KMS-11 (cell line): ENCODE measurements around the gene LAG3.

Source experiments
- H2AFZ ChIP-seq: fragments of 200-600 bp; sonication (generic); 2 replicates; pipeline ENCODE4 v1.6.1; 2016; ENCODE audit warnings: antibody characterized with exemption, mixed run types, low read depth
- H3K27ac ChIP-seq: fragments of 200-600 bp; sonication (generic); 2 replicates; pipeline ENCODE4 v1.6.1; 2016; ENCODE audit warnings: mild to moderate bottlenecking, mixed run types
- H3K27me3 ChIP-seq: fragments of 200-600 bp; sonication (generic); 2 replicates; pipeline ENCODE4 v1.6.1; 2017; ENCODE audit warnings: mild to moderate bottlenecking, low read depth, mixed run types, moderate library complexity; ENCODE audit not compliant: insufficient read depth
- H3K36me3 ChIP-seq: fragments of 200-600 bp; sonication (generic); 2 replicates; pipeline ENCODE4 v1.6.1; 2017; ENCODE audit warnings: mild to moderate bottlenecking, mixed run types; ENCODE audit not compliant: insufficient read depth
- H3K4me1 ChIP-seq: fragments of 200-600 bp; sonication (generic); 2 replicates; pipeline ENCODE4 v1.6.1; 2016; ENCODE audit warnings: mild to moderate bottlenecking, low read depth, mixed run types; ENCODE audit not compliant: poor library complexity, severe bottlenecking
- H3K4me2 ChIP-seq: fragments of 200-600 bp; sonication (generic); 2 replicates; pipeline ENCODE4 v1.7.0; 2016; ENCODE audit warnings: mild to moderate bottlenecking, mixed run types
- H3K4me3 ChIP-seq: fragments of 200-600 bp; sonication (generic); IDR thresholded peaks from 2 replicates; pipeline ENCODE4 v1.6.1; 2017; ENCODE audit warnings: low read depth, low read length, mixed read lengths; ENCODE audit not compliant: insufficient read depth
- H3K79me2 ChIP-seq: fragments of 200-600 bp; sonication (generic); 2 replicates; pipeline ENCODE4 v1.6.1; 2016; ENCODE audit warnings: low read depth, mixed run types; ENCODE audit not compliant: insufficient read depth
- H3K9ac ChIP-seq: fragments of 200-600 bp; sonication (generic); 2 replicates; pipeline ENCODE4 v1.6.1; 2016; ENCODE audit warnings: mild to moderate bottlenecking, mixed run types
- H4K20me1 ChIP-seq: fragments of 200-600 bp; sonication (generic); 2 replicates; pipeline ENCODE4 v1.6.1; 2016; ENCODE audit warnings: mild to moderate bottlenecking, mixed run types; ENCODE audit not compliant: insufficient read depth
- CTCF ChIP-seq: fragments of 200-600 bp; sonication (generic); conservative IDR thresholded peaks from 2 replicates; pipeline ENCODE4 v1.6.1; 2017; ENCODE audit warnings: low read depth, mild to moderate bottlenecking, antibody characterized with exemption, low read length, moderate library complexity, mixed read lengths

The LAG3 gene

GRCh38 chr12:6763380-6763779, 8.9 kb upstream of the LAG3 start:
- Histone ChIP-seq H2AFZ (no peak overlapping the region; the same call in 1 of the 2 replicates), H3K4me2 (no peak overlapping the region), H3K4me3 (no peak overlapping the region), H3K27me3 (peaks cover 10% of the 10 kb centered on the region; the same call in 1 of the 2 replicates), H3K36me3 (no peaks in the 10 kb centered on the region), H3K27ac (no peak overlapping the region), H3K79me2 (no peaks in the 10 kb centered on the region), H4K20me1 (no peaks in the 10 kb centered on the region), H3K9ac (no peak overlapping the region), H3K4me1 (peaks cover 27% of the 10 kb centered on the region)
- no peak for TF ChIP-seq CTCF

GRCh38 chr12:6764011-6764828, 8.1 kb upstream of the LAG3 start:
- no peaks in the 10 kb centered on the region for H4K20me1 ChIP-seq
- H3K27me3 ChIP-seq = peaks cover 10% of the 10 kb centered on the region; the same call in 1 of the 2 replicates
- no peaks in the 10 kb centered on the region for H3K79me2 ChIP-seq
- TF ChIP-seq CTCF = no peak
- no peak overlapping the region for H3K27ac ChIP-seq
- no peak overlapping the region for H3K9ac ChIP-seq
- peak overlapping the region; percentile 52 for H2AFZ ChIP-seq
- H3K4me3 ChIP-seq = no peak overlapping the region
- H3K4me1 ChIP-seq = peaks cover 27% of the 10 kb centered on the region
- peak overlapping the region; percentile 59; the same call in 1 of the 2 replicates for H3K4me2 ChIP-seq
- H3K36me3 ChIP-seq = no peaks in the 10 kb centered on the region

DNA sequence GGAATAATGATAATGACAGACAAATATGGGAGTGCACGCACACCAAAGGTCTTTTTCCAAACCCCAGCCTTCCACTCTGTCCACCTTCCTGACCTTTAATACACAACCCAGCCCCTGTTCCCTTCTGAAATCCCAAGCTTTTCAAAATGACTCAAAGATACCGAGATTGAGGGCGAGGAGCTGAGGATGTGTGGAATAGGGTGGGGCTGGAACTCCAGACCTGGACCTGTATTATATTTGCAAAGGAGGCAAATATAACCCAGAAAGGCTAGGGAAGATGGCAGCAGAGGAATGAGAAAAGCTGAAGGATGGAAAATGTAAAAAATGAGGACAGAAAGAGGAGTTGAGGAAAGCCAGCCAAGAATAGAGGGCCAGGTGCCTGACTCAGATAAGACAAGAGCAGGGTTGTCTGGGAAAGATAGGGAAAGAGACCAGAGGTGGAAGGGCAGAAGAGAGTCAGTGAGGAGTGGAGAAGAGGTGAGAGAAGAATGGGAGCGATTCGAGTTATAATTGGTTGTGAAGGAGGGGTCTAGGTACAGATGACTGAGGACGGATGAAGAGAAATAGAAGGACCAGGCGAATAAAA, 7.2 kb upstream of the LAG3 start:
- H3K36me3 ChIP-seq = no peaks in the 10 kb centered on the region
- H3K4me2 ChIP-seq = peak overlapping the region; percentile 59; the same call in 1 of the 2 replicates
- no peak overlapping the region for H3K4me3 ChIP-seq
- peaks cover 10% of the 10 kb centered on the region; the same call in 1 of the 2 replicates for H3K27me3 ChIP-seq
- no peaks in the 10 kb centered on the region for H3K79me2 ChIP-seq
- no peaks in the 10 kb centered on the region for H4K20me1 ChIP-seq
- no peak overlapping the region for H3K9ac ChIP-seq
- no peak overlapping the region for H2AFZ ChIP-seq
- no peak for TF ChIP-seq CTCF
- H3K4me1 ChIP-seq = peaks cover 27% of the 10 kb centered on the region
- H3K27ac ChIP-seq = no peak overlapping the region

- H3K27ac ChIP-seq = no peak within 1 kb of the TSS
- no peak within 1 kb of the TSS for H3K4me3 ChIP-seq
- H3K79me2 ChIP-seq = no peaks in the 10 kb centered on the region
- H3K4me1 ChIP-seq = peaks cover 27% of the 10 kb centered on the region
- H3K9ac ChIP-seq = peak within 1 kb of the TSS; percentile 32; the same call in 1 of the 2 replicates
- no peak for TF ChIP-seq CTCF
- H4K20me1 ChIP-seq = no peaks in the 10 kb centered on the region
- H2AFZ ChIP-seq = peak within 1 kb of the TSS; percentile 81
- peaks cover 10% of the 10 kb centered on the region; the same call in 1 of the 2 replicates for H3K27me3 ChIP-seq
- H3K36me3 ChIP-seq = no peaks in the 10 kb centered on the region
- peak within 1 kb of the TSS; percentile 68 for H3K4me2 ChIP-seq
Observed at GRCh38 chr12:6765634-6766581, 6.4 kb upstream of the LAG3 start, which contains the start of gene PTMS. PTMS (plus strand) TSS chr12:6766363; CDS start chr12:6766706, 343 bp downstream.
